OCI-LY7 (cell line): ENCODE results near the gene GGCT.

ENCODE experiments used
- EZH2phosphoT487 ChIP-seq: fragments of 200-600 bp; sonication (generic); IDR thresholded peaks from 2 replicates; pipeline ENCODE4 v1.6.1; 2018; ENCODE audit warnings: low read depth, borderline replicate concordance, mild to moderate bottlenecking, mixed run types, antibody characterized with exemption, low read length, moderate library complexity, mixed read lengths
- TF ChIP-seq, protein P1 (sequence below): fragments of 200-600 bp; sonication (generic); conservative IDR thresholded peaks from 2 replicates; pipeline ENCODE4 v1.5.1; 2014; ENCODE audit warnings: mild to moderate bottlenecking, antibody characterized with exemption, low read length, moderate library complexity, mixed read lengths

DNA sequence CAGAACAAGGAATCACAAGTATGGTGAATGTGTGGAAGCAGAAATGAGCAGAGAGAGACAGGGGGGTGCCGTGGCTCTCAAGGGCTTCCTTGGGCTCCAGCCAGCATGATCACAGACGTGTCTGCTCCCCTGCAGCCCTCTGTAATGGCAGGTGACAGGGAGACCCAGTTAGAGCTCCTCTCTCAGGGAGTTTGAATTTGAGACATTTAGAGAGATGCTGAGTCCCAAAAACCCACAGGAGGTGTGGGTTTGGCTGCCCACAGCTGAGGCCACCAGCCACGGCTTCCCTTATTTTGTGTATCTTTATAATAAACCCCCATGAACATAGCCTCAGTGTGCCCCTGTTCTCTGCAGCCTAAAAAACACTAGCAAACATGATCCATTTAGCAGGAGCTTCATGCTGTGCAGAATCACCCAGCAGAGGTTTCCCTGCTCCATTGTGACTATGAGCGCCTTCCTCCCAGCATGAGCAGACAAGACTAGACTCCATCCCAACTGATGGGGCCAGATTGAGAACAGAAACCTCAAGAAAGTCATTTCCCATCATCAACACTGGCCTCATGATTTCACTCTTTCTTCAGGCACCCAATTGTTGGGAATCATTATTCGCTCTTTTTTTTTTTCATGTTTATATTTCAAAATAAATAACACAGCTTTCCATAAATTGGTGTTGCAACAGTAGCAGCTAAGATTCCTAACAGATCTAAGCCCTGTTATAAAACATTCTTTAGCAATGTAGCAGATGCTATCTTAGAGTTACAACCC, 39.4 kb downstream of the GGCT start:
- TF ChIP-seq, protein P1, sequence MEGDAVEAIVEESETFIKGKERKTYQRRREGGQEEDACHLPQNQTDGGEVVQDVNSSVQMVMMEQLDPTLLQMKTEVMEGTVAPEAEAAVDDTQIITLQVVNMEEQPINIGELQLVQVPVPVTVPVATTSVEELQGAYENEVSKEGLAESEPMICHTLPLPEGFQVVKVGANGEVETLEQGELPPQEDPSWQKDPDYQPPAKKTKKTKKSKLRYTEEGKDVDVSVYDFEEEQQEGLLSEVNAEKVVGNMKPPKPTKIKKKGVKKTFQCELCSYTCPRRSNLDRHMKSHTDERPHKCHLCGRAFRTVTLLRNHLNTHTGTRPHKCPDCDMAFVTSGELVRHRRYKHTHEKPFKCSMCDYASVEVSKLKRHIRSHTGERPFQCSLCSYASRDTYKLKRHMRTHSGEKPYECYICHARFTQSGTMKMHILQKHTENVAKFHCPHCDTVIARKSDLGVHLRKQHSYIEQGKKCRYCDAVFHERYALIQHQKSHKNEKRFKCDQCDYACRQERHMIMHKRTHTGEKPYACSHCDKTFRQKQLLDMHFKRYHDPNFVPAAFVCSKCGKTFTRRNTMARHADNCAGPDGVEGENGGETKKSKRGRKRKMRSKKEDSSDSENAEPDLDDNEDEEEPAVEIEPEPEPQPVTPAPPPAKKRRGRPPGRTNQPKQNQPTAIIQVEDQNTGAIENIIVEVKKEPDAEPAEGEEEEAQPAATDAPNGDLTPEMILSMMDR, result no peak
- no peak for TF ChIP-seq EZH2phosphoT487
